ENCODE data around the gene MTCP1. TPM values are rescaled to one million over a fixed set of nuclear protein-coding genes. Genes with fewer than 3 reads are reported as not detected.

The MTCP1 gene
- polyA plus RNA-seq, 1 donor from 2014 or later = 1.1 TPM

DNA sequence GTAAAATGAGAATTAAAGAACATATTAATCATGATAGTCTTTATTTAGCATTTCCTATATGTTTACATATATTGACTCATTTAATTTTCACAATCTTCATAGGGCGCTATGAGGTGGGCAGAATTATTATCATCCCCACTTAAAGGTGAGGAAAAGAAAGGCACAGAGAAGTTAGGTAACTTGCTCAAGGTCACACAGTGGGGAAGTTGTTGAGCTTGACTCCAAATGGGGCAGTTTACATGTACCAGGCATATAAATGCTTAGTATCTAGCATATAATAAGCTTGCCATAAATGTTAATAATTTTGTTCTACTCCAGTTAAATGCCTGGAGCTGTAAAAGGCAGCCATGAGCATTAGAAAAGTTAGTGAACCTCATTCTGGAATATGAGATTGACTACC lies 1.5 kb downstream of the MTCP1 start:
- TF ChIP-seq EP300 (conservative IDR thresholded peaks at IDR 0.05; ENCODE audit: poor library complexity, severe bottlenecking) = no peak
- TF ChIP-seq, protein P1, sequence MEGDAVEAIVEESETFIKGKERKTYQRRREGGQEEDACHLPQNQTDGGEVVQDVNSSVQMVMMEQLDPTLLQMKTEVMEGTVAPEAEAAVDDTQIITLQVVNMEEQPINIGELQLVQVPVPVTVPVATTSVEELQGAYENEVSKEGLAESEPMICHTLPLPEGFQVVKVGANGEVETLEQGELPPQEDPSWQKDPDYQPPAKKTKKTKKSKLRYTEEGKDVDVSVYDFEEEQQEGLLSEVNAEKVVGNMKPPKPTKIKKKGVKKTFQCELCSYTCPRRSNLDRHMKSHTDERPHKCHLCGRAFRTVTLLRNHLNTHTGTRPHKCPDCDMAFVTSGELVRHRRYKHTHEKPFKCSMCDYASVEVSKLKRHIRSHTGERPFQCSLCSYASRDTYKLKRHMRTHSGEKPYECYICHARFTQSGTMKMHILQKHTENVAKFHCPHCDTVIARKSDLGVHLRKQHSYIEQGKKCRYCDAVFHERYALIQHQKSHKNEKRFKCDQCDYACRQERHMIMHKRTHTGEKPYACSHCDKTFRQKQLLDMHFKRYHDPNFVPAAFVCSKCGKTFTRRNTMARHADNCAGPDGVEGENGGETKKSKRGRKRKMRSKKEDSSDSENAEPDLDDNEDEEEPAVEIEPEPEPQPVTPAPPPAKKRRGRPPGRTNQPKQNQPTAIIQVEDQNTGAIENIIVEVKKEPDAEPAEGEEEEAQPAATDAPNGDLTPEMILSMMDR (IDR thresholded peaks at IDR 0.05; ENCODE audit: poor library complexity, severe bottlenecking) = no peak
- TF ChIP-seq RAD21 (conservative IDR thresholded peaks at IDR 0.05) = no peak
- TF ChIP-seq EZH2 (IDR thresholded peaks at IDR 0.05; ENCODE audit: borderline replicate concordance, insufficient read depth, low read length, poor library complexity, severe bottlenecking) = no peak
- no peak overlapping the region for H3K27ac ChIP-seq (ENCODE audit: low read length)
- H3F3A ChIP-seq (ENCODE audit: insufficient read depth, low read length, poor library complexity, severe bottlenecking) = no peaks in the 10 kb centered on the region
- peak overlapping the region; percentile 71 for H3K4me3 ChIP-seq (ENCODE audit: low read length)
- H3K27me3 ChIP-seq (ENCODE audit: insufficient read depth, low read depth, low read length) = no peaks in the 10 kb centered on the region
- H2AFZ ChIP-seq (ENCODE audit: low read depth, low read length) = no peak overlapping the region
- H3K36me3 ChIP-seq (ENCODE audit: insufficient read depth, low read length) = no peaks in the 10 kb centered on the region
- no peak overlapping the region for H3K4me2 ChIP-seq (ENCODE audit: low read length)
- H3K79me2 ChIP-seq (replicated peaks; ENCODE audit: insufficient read depth, low read length) = peaks cover 3% of the 10 kb centered on the region
- H4K20me1 ChIP-seq (ENCODE audit: insufficient read depth) = no peaks in the 10 kb centered on the region
- H3K9ac ChIP-seq (ENCODE audit: low read length) = no peak overlapping the region
- H3K9me3 ChIP-seq (ENCODE audit: low read length) = no peaks in the 10 kb centered on the region
- H3K9me2 ChIP-seq (ENCODE audit: insufficient read depth, low read length) = no peaks in the 10 kb centered on the region

DNA sequence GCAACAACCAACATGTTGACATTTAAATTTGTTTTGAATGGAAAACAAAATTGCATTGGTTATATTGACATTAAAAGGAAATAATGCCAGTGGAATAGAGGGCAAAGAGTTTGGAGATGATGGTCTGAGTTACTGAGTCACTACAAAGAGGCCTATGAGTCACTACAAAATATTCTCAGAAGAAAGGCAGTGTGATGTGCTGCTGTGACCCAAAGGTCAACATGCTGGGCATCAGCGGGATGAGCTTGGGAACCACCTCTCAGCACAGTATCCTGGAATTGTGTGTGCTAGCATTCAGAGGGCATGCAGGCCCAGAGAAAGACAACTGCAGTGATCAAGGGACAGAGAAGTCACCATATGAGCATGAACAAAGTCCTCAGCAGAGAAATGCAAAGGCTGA lies 2.8 kb downstream of the MTCP1 start:
- Histone ChIP-seq H3F3A (ENCODE audit: insufficient read depth, low read length, poor library complexity, severe bottlenecking) (no peaks in the 10 kb centered on the region), H3K9ac (ENCODE audit: low read length) (no peak overlapping the region), H3K27me3 (ENCODE audit: insufficient read depth, low read depth, low read length) (no peaks in the 10 kb centered on the region), H3K4me2 (ENCODE audit: low read length) (no peak overlapping the region), H4K20me1 (ENCODE audit: insufficient read depth) (no peaks in the 10 kb centered on the region), H3K9me2 (ENCODE audit: insufficient read depth, low read length) (no peaks in the 10 kb centered on the region), H3K9me3 (ENCODE audit: low read length) (no peaks in the 10 kb centered on the region), H3K79me2 (replicated peaks; ENCODE audit: insufficient read depth, low read length) (peaks cover 3% of the 10 kb centered on the region), H2AFZ (ENCODE audit: low read depth, low read length) (no peak overlapping the region), H3K36me3 (ENCODE audit: insufficient read depth, low read length) (no peaks in the 10 kb centered on the region), H3K4me3 (ENCODE audit: low read length) (no peak overlapping the region), H3K27ac (ENCODE audit: low read length) (no peak overlapping the region)
- TF ChIP-seq SMC3 (conservative IDR thresholded peaks at IDR 0.05; ENCODE audit: poor library complexity) = no peak
- TF ChIP-seq RAD21 (conservative IDR thresholded peaks at IDR 0.05) = no peak
- TF ChIP-seq EZH2 (IDR thresholded peaks at IDR 0.05; ENCODE audit: borderline replicate concordance, insufficient read depth, low read length, poor library complexity, severe bottlenecking) = no peak
- no peak for TF ChIP-seq MXI1 (conservative IDR thresholded peaks at IDR 0.05; ENCODE audit: poor library complexity, severe bottlenecking)
- TF ChIP-seq, protein P2, sequence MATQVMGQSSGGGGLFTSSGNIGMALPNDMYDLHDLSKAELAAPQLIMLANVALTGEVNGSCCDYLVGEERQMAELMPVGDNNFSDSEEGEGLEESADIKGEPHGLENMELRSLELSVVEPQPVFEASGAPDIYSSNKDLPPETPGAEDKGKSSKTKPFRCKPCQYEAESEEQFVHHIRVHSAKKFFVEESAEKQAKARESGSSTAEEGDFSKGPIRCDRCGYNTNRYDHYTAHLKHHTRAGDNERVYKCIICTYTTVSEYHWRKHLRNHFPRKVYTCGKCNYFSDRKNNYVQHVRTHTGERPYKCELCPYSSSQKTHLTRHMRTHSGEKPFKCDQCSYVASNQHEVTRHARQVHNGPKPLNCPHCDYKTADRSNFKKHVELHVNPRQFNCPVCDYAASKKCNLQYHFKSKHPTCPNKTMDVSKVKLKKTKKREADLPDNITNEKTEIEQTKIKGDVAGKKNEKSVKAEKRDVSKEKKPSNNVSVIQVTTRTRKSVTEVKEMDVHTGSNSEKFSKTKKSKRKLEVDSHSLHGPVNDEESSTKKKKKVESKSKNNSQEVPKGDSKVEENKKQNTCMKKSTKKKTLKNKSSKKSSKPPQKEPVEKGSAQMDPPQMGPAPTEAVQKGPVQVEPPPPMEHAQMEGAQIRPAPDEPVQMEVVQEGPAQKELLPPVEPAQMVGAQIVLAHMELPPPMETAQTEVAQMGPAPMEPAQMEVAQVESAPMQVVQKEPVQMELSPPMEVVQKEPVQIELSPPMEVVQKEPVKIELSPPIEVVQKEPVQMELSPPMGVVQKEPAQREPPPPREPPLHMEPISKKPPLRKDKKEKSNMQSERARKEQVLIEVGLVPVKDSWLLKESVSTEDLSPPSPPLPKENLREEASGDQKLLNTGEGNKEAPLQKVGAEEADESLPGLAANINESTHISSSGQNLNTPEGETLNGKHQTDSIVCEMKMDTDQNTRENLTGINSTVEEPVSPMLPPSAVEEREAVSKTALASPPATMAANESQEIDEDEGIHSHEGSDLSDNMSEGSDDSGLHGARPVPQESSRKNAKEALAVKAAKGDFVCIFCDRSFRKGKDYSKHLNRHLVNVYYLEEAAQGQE (IDR thresholded peaks at IDR 0.05; ENCODE audit: borderline replicate concordance) = no peak
- no peak for TF ChIP-seq POLR2AphosphoS5 (IDR thresholded peaks at IDR 0.05)
- TF ChIP-seq, protein P1 (IDR thresholded peaks at IDR 0.05; ENCODE audit: poor library complexity, severe bottlenecking) = no peak
- TF ChIP-seq TAF1 (IDR thresholded peaks at IDR 0.05; ENCODE audit: low read depth) = no peak
- TF ChIP-seq EP300 (conservative IDR thresholded peaks at IDR 0.05; ENCODE audit: poor library complexity, severe bottlenecking) = no peak

All from neural cell (in vitro differentiated cells).